Kidney capillary endothelial cell (primary cell): ENCODE measurements around the gene RNF187.

Experiments
- DNase-seq: peaks from one replicate; pipeline ENCODE4 v3.0.0-alpha.2; 2018; ENCODE audit warnings: low spot score

The RNF187 gene

GRCh38 chr1:228510101-228510802 lies 23.1 kb downstream of the RNF187 start:
- no peak for DNase-seq

- DNase-seq = no peak
Observed at GRCh38 chr1:228510803-228511413, 23.7 kb downstream of the RNF187 start.

GRCh38 chr1:228511546-228512445 lies 24.6 kb downstream of the RNF187 start:
- no peak for DNase-seq

- DNase-seq = no peak
Observed at GRCh38 chr1:228512781-228513198, 25.6 kb downstream of the RNF187 start.

- no peak for DNase-seq
Observed at GRCh38 chr1:228513236-228513900, 26.2 kb downstream of the RNF187 start.

GRCh38 chr1:228514421-228514820 lies 27.2 kb downstream of the RNF187 start:
- DNase-seq = no peak

- DNase-seq = peak; percentile 25
Observed at GRCh38 chr1:228515200-228515834, 28.1 kb downstream of the RNF187 start.

- no peak for DNase-seq
Observed at GRCh38 chr1:228517655-228518054, 30.5 kb downstream of the RNF187 start.

GRCh38 chr1:228527596-228527995 lies 40.4 kb downstream of the RNF187 start:
- no peak for DNase-seq

- DNase-seq = no peak
Observed at GRCh38 chr1:228528612-228529011, 41.4 kb downstream of the RNF187 start.

GRCh38 chr1:228530086-228530758 lies 43.0 kb downstream of the RNF187 start:
- DNase-seq = no peak

GRCh38 chr1:228530951-228531731 lies 44.0 kb downstream of the RNF187 start:
- DNase-seq = no peak

- DNase-seq = no peak
Observed at GRCh38 chr1:228538831-228539230, 51.6 kb downstream of the RNF187 start.

GRCh38 chr1:228540161-228540917 lies 53.2 kb downstream of the RNF187 start:
- no peak for DNase-seq

- no peak for DNase-seq
Observed at GRCh38 chr1:228541725-228542124, 54.5 kb downstream of the RNF187 start.

- no peak for DNase-seq
Observed at GRCh38 chr1:228542376-228542775, 55.2 kb downstream of the RNF187 start.

- DNase-seq = no peak
Observed at GRCh38 chr1:228542981-228543380, 55.8 kb downstream of the RNF187 start.

GRCh38 chr1:228543396-228543795 lies 56.2 kb downstream of the RNF187 start:
- DNase-seq = no peak

- DNase-seq = no peak
Observed at GRCh38 chr1:228544021-228544850, 57.1 kb downstream of the RNF187 start.
